Left ventricle myocardium inferior (tissue), 1 donor: ENCODE data around the gene EDN3. TPM values are rescaled to one million over a fixed set of nuclear protein-coding genes. Genes with fewer than 3 reads are reported as not detected.

Source experiments
- DNase-seq: peaks from one replicate; pipeline ENCODE4 v3.0.0-alpha.2; 2020
- H3K27ac ChIP-seq: fragments of 200-600 bp; replicated peaks from 2 replicates; pipeline ENCODE4 v1.8.0; 2021
- H3K27me3 ChIP-seq: fragments of 200-600 bp; 2 replicates; pipeline ENCODE4 v1.8.0; 2021; ENCODE audit warnings: low read depth
- H3K36me3 ChIP-seq: fragments of 200-600 bp; 2 replicates; pipeline ENCODE4 v1.8.0; 2021
- H3K4me1 ChIP-seq: fragments of 200-600 bp; 2 replicates; pipeline ENCODE4 v1.8.0; 2021
- H3K4me3 ChIP-seq: fragments of 200-600 bp; 2 replicates; pipeline ENCODE4 v1.8.0; 2021; ENCODE audit warnings: mild to moderate bottlenecking, moderate library complexity
- H3K9me3 ChIP-seq: fragments of 200-600 bp; replicated peaks from 2 replicates; pipeline ENCODE4 v1.8.0; 2021
- CTCF ChIP-seq: fragments of 200-600 bp; IDR thresholded peaks from 2 replicates; pipeline ENCODE4 v1.8.0; 2021; ENCODE audit warnings: antibody characterized with exemption, mild to moderate bottlenecking, borderline replicate concordance
- intact Hi-C: fragments of 100-400 bp; cut with micrococcal nuclease; formaldehyde crosslinking; loops from one replicate; pipeline ENCODE4 v1.11.0; 2022
- total RNA-seq: library from RNA; stranded (reverse); fragmentation: NEBNext Ultra II Directional; extraction: Animal tissue kit (Norgen Biotek cat#: 25700); gene quantifications from one replicate; pipeline ENCODE4 v1.2.1, GENCODE V29; 2021
- donor health status: DM: no; HTN: yes; CAD: no; lungs with severe emphysema.

Gene EDN3
- total RNA-seq, 1 donor from 2014 or later = not detected

- Histone ChIP-seq H3K36me3 (no peaks in the 10 kb centered on the region), H3K4me3 (no peak overlapping the region), H3K9me3 (no peaks in the 10 kb centered on the region), H3K27ac (no peak overlapping the region), H3K4me1 (no peaks in the 10 kb centered on the region), H3K27me3 (peaks cover 96% of the 10 kb centered on the region)
- no peak for DNase-seq
- no peak for TF ChIP-seq CTCF
- intact Hi-C loops = no loop called here
Observed at GRCh38 chr20:59259946-59260345, 40.5 kb upstream of the EDN3 start.

GRCh38 chr20:59265298-59265697 lies 35.1 kb upstream of the EDN3 start:
- Histone ChIP-seq H3K36me3 (no peaks in the 10 kb centered on the region), H3K27ac (no peak overlapping the region), H3K4me1 (no peaks in the 10 kb centered on the region), H3K4me3 (no peak overlapping the region), H3K27me3 (peaks cover 95% of the 10 kb centered on the region), H3K9me3 (no peaks in the 10 kb centered on the region)
- TF ChIP-seq CTCF = no peak
- no peak for DNase-seq
- intact Hi-C loops = no loop called here

- TF ChIP-seq CTCF = no peak
- intact Hi-C loops = no loop called here
- Histone ChIP-seq H3K4me3 (no peak overlapping the region), H3K36me3 (no peaks in the 10 kb centered on the region), H3K27ac (no peak overlapping the region), H3K27me3 (peaks cover 99% of the 10 kb centered on the region), H3K4me1 (no peaks in the 10 kb centered on the region), H3K9me3 (no peaks in the 10 kb centered on the region)
- no peak for DNase-seq
Observed at GRCh38 chr20:59268870-59269269, 31.5 kb upstream of the EDN3 start.

GRCh38 chr20:59269411-59270025 lies 30.9 kb upstream of the EDN3 start:
- TF ChIP-seq CTCF = no peak
- no peaks in the 10 kb centered on the region for H3K36me3 ChIP-seq
- H3K27me3 ChIP-seq = peaks cover 99% of the 10 kb centered on the region
- H3K9me3 ChIP-seq = no peaks in the 10 kb centered on the region
- intact Hi-C loops = no loop called here
- no peaks in the 10 kb centered on the region for H3K4me1 ChIP-seq
- no peak overlapping the region for H3K4me3 ChIP-seq
- no peak overlapping the region for H3K27ac ChIP-seq
- no peak for DNase-seq

GRCh38 chr20:59270380-59270779 lies 30.0 kb upstream of the EDN3 start:
- H3K4me1 ChIP-seq = no peaks in the 10 kb centered on the region
- no peaks in the 10 kb centered on the region for H3K36me3 ChIP-seq
- H3K9me3 ChIP-seq = no peaks in the 10 kb centered on the region
- no peak for DNase-seq
- H3K4me3 ChIP-seq = no peak overlapping the region
- TF ChIP-seq CTCF = no peak
- peaks cover 99% of the 10 kb centered on the region for H3K27me3 ChIP-seq
- H3K27ac ChIP-seq = no peak overlapping the region
- intact Hi-C loops = no loop called here
